ENCODE data around the gene PAIP2.

Gene PAIP2

DNA sequence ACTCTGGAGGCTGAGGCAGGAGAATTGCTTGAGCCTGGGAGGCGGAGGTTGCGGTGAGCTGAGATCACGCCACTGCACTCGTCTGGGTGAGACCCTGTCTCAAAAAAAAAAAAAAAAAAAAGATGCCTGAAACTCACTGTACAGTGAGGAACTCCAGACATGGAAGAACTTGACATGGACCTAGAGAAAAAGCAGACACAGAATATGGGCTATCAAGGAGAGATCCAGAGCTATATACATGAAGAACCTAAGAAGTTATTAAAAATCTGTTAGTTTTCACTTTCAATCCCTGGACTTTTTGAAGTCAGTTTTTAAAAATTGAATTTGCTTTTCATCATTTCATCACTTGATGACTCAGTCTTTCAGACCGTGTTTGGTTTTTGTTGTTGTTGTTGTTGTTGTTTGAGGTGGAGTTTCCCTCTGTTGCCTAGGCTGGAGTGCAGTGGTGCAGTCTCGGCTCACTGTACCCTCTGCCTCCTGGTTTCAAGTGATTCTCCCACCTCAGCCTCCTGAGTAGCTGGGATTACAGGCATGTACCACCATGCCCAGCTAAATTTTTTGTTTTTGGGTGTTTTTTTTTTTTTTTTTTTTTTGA, 20.3 kb downstream of the PAIP2 start:
- H3K9me2 ChIP-seq (replicated peaks; ENCODE audit: insufficient read depth, low read length): no peaks in the 10 kb centered on the region
- TF ChIP-seq EZH2 (optimal IDR thresholded peaks at IDR 0.05; ENCODE audit: low read depth, low read length) (no peak), EZH2phosphoT487 (IDR thresholded peaks at IDR 0.05; ENCODE audit: low read length) (no peak)
- TF ChIP-seq, protein P1, sequence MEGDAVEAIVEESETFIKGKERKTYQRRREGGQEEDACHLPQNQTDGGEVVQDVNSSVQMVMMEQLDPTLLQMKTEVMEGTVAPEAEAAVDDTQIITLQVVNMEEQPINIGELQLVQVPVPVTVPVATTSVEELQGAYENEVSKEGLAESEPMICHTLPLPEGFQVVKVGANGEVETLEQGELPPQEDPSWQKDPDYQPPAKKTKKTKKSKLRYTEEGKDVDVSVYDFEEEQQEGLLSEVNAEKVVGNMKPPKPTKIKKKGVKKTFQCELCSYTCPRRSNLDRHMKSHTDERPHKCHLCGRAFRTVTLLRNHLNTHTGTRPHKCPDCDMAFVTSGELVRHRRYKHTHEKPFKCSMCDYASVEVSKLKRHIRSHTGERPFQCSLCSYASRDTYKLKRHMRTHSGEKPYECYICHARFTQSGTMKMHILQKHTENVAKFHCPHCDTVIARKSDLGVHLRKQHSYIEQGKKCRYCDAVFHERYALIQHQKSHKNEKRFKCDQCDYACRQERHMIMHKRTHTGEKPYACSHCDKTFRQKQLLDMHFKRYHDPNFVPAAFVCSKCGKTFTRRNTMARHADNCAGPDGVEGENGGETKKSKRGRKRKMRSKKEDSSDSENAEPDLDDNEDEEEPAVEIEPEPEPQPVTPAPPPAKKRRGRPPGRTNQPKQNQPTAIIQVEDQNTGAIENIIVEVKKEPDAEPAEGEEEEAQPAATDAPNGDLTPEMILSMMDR (IDR thresholded peaks at IDR 0.05; ENCODE audit: low read length): no peak
- H3F3A ChIP-seq (ENCODE audit: insufficient read depth, low read length): no peaks in the 10 kb centered on the region; the same call in 1 of the 2 replicates
- H3K9me3 ChIP-seq (replicated peaks; ENCODE audit: insufficient read depth, low read length): no peaks in the 10 kb centered on the region
- H3K4me3 ChIP-seq (ENCODE audit: low read length): no peak overlapping the region
- no peak overlapping the region for H3K4me2 ChIP-seq (ENCODE audit: low read depth, low read length)
- no peaks in the 10 kb centered on the region for H3K4me1 ChIP-seq (ENCODE audit: low read length)
- H3K27me3 ChIP-seq (replicated peaks; ENCODE audit: insufficient read depth, low read length): no peaks in the 10 kb centered on the region
- peaks cover 3% of the 10 kb centered on the region for H4K20me1 ChIP-seq (ENCODE audit: insufficient read depth, low read length)
- H2AFZ ChIP-seq (ENCODE audit: low read length): no peak overlapping the region
- peaks cover 62% of the 10 kb centered on the region for H3K79me2 ChIP-seq (ENCODE audit: low read length)
- peaks cover 4% of the 10 kb centered on the region; the same call in 1 of the 2 replicates for H3K36me3 ChIP-seq (replicated peaks; ENCODE audit: insufficient read depth, low read length)
- no peak overlapping the region for H3K27ac ChIP-seq (ENCODE audit: low read length)
- no peak overlapping the region for H3K9ac ChIP-seq (ENCODE audit: low read length)
- DNase-seq: no peak

GRCh38 chr5:139363937-139364336, 22.3 kb downstream of the PAIP2 start:
- H3K4me3 ChIP-seq (ENCODE audit: low read length): no peak overlapping the region
- H3K4me1 ChIP-seq (ENCODE audit: low read length): no peaks in the 10 kb centered on the region
- no peaks in the 10 kb centered on the region for H3K9me3 ChIP-seq (replicated peaks; ENCODE audit: insufficient read depth, low read length)
- no peak for TF ChIP-seq EZH2phosphoT487 (IDR thresholded peaks at IDR 0.05; ENCODE audit: low read length)
- no peak for TF ChIP-seq EZH2 (optimal IDR thresholded peaks at IDR 0.05; ENCODE audit: low read depth, low read length)
- TF ChIP-seq, protein P1 (IDR thresholded peaks at IDR 0.05; ENCODE audit: low read length): no peak
- H3K27me3 ChIP-seq (replicated peaks; ENCODE audit: insufficient read depth, low read length): no peaks in the 10 kb centered on the region
- H3F3A ChIP-seq (ENCODE audit: insufficient read depth, low read length): no peaks in the 10 kb centered on the region; the same call in 1 of the 2 replicates
- H3K36me3 ChIP-seq (replicated peaks; ENCODE audit: insufficient read depth, low read length): peaks cover 8% of the 10 kb centered on the region; the same call in 1 of the 2 replicates
- H3K4me2 ChIP-seq (ENCODE audit: low read depth, low read length): no peak overlapping the region
- H3K9ac ChIP-seq (ENCODE audit: low read length): no peak overlapping the region
- no peaks in the 10 kb centered on the region for H3K9me2 ChIP-seq (replicated peaks; ENCODE audit: insufficient read depth, low read length)
- H3K27ac ChIP-seq (ENCODE audit: low read length): no peak overlapping the region
- no peaks in the 10 kb centered on the region; the same call in 1 of the 2 replicates for H4K20me1 ChIP-seq (ENCODE audit: insufficient read depth, low read length)
- no peak for DNase-seq
- H3K79me2 ChIP-seq (ENCODE audit: low read length): peaks cover 42% of the 10 kb centered on the region
- no peak overlapping the region for H2AFZ ChIP-seq (ENCODE audit: low read length)

DNA sequence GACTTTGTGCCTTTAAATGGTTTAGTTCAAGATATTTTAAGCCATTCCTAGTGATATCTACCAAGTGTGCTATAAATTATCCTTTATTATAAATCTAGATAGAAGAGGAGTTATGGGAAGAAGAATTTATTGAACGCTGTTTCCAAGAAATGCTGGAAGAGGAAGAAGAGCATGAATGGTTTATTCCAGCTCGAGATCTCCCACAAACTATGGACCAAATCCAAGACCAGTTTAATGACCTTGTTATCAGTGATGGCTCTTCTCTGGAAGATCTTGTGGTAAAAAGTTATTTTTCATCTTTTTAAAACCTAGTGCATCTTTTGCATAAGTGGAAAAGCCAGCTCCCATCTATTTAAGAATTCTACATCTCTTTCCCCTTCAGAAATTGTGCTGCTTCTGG, 22.8 kb downstream of the PAIP2 start:
- Histone ChIP-seq H3K9ac (ENCODE audit: low read length) (no peak overlapping the region), H3F3A (ENCODE audit: insufficient read depth, low read length) (no peaks in the 10 kb centered on the region; the same call in 1 of the 2 replicates), H3K4me3 (ENCODE audit: low read length) (no peak overlapping the region), H3K4me2 (ENCODE audit: low read depth, low read length) (no peak overlapping the region), H3K36me3 (replicated peaks; ENCODE audit: insufficient read depth, low read length) (peaks cover 8% of the 10 kb centered on the region; the same call in 1 of the 2 replicates), H4K20me1 (ENCODE audit: insufficient read depth, low read length) (no peaks in the 10 kb centered on the region; the same call in 1 of the 2 replicates), H3K27ac (ENCODE audit: low read length) (no peak overlapping the region), H3K9me2 (replicated peaks; ENCODE audit: insufficient read depth, low read length) (no peaks in the 10 kb centered on the region), H3K4me1 (ENCODE audit: low read length) (no peaks in the 10 kb centered on the region), H3K9me3 (replicated peaks; ENCODE audit: insufficient read depth, low read length) (no peaks in the 10 kb centered on the region), H3K27me3 (replicated peaks; ENCODE audit: insufficient read depth, low read length) (no peaks in the 10 kb centered on the region), H2AFZ (ENCODE audit: low read length) (no peak overlapping the region), H3K79me2 (ENCODE audit: low read length) (peaks cover 37% of the 10 kb centered on the region)
- no peak for DNase-seq
- no peak for TF ChIP-seq EZH2phosphoT487 (IDR thresholded peaks at IDR 0.05; ENCODE audit: low read length)
- no peak for TF ChIP-seq EZH2 (optimal IDR thresholded peaks at IDR 0.05; ENCODE audit: low read depth, low read length)
- TF ChIP-seq, protein P1 (IDR thresholded peaks at IDR 0.05; ENCODE audit: low read length): no peak
